K562 (cell line): ENCODE measurements around the gene SYT7. TPM values are rescaled to one million over a fixed set of nuclear protein-coding genes. Genes with fewer than 3 reads are reported as not detected.

Experiments used
- ATAC-seq: fragments of 200-7000 bp; cut with Tn5 transposase; 3 replicates; pipeline ENCODE4 v1.9.1; 2020; ENCODE audit warnings: moderate library complexity
- BruUV-seq: library from RNA; stranded (reverse); fragments of 400-500 nt; replicated peaks from 2 replicates; lab custom pipeline; 2021; lab: Mats Ljungman, UMichigan
- CTCF ChIA-PET: fragments of 300-600 bp; formaldehyde crosslinking; extraction: SDS; loops from one replicate; lab custom pipeline; 2021; ENCODE audit warnings: low intra/inter-chr PET ratio; lab: Yijun Ruan, JAX
- POLR2A ChIA-PET: fragments of 300-600, 350-650 bp; sonication (Branson Sonifier 250); formaldehyde crosslinking; extraction: SDS; loops from one replicate; lab custom pipeline; 2021; ENCODE audit warnings: antibody characterized with exemption, inconsistent platforms; lab: Yijun Ruan, JAX
- DNase-seq, 4 experiments: peaks; one replicate each; pipeline versions ENCODE4 v3.0.0 to v3.0.0-alpha.2; 2011 to 2018; ENCODE audit warnings: low spot score in 3 of 4, mixed read lengths in 3 of 4; ENCODE audit errors: extremely low read depth in 1 of 4
- FAIRE-seq: peaks from 2 replicates; lab custom pipeline; 2011; peaks lifted over from hg19 to GRCh38; lab: Jason Lieb, UNC
- H2AFZ ChIP-seq: 2 replicates; pipeline ENCODE4 v1.6.0; 2011; ENCODE audit warnings: low read depth, low read length, control low read depth, inconsistent platforms
- H3K27ac ChIP-seq: fragments of 200-600 bp; 3 replicates; pipeline ENCODE4 v1.8.0; 2011; ENCODE audit warnings: low read depth, mild to moderate bottlenecking, control low read depth, inconsistent platforms, low read length, moderate library complexity, mixed read lengths; ENCODE audit errors: extremely low read depth
- H3K27me3 ChIP-seq, 2 experiments: fragments of 300-600 bp in 1 of 2; 2 replicates in 1 of 2; 3 replicates in 1 of 2; pipeline versions ENCODE4 v1.6.0 to v1.8.0; 2011; ENCODE audit warnings: inconsistent platforms in 2 of 2, low read length in 2 of 2, mild to moderate bottlenecking in 1 of 2, mixed read lengths in 1 of 2, moderate library complexity in 1 of 2; ENCODE audit not compliant: control insufficient read depth in 2 of 2, insufficient read depth in 2 of 2
- H3K36me3 ChIP-seq: fragments of 300-600 bp; 3 replicates; pipeline ENCODE4 v1.8.0; 2011; ENCODE audit warnings: mild to moderate bottlenecking, low read length, inconsistent platforms; ENCODE audit not compliant: control insufficient read depth, insufficient read depth
- H3K4me1 ChIP-seq, 2 experiments: fragments of 200-600 bp in 1 of 2; replicated peaks in 1 of 2; 2 replicates in 1 of 2; 3 replicates in 1 of 2; pipeline versions ENCODE4 v1.5.1 to v1.8.0; 2011; ENCODE audit warnings: inconsistent platforms in 2 of 2, low read length in 2 of 2, mild to moderate bottlenecking in 1 of 2, mixed read lengths in 1 of 2, moderate library complexity in 1 of 2; ENCODE audit not compliant: control insufficient read depth in 2 of 2, insufficient read depth in 2 of 2
- H3K4me2 ChIP-seq: 2 replicates; pipeline ENCODE4 v1.6.1; 2011; ENCODE audit warnings: low read length, control low read depth, inconsistent platforms, mixed read lengths; ENCODE audit not compliant: insufficient read depth
- H3K4me3 ChIP-seq: fragments of 200-600 bp; sonication (generic), shearing (Covaris generic); 2 replicates; pipeline ENCODE4 v1.5.1; 2016; ENCODE audit warnings: control low read depth, inconsistent platforms
- H3K79me2 ChIP-seq: fragments of 200-600 bp; 3 replicates; pipeline ENCODE4 v1.8.0; 2011; ENCODE audit warnings: low read length, inconsistent platforms; ENCODE audit not compliant: control insufficient read depth, insufficient read depth
- H3K9ac ChIP-seq, 2 experiments: 2 replicates each; pipeline versions ENCODE4 v1.6.0 to v1.6.1; 2011; ENCODE audit warnings: low read depth in 2 of 2, low read length in 2 of 2, control low read depth in 1 of 2, inconsistent platforms in 1 of 2, mild to moderate bottlenecking in 1 of 2, mixed read lengths in 1 of 2; ENCODE audit not compliant: insufficient read depth in 1 of 2
- H3K9me1 ChIP-seq: one replicate; pipeline ENCODE4 v1.6.0; 2011; ENCODE audit warnings: inconsistent platforms, mild to moderate bottlenecking, low read length, moderate library complexity; ENCODE audit not compliant: control insufficient read depth, insufficient read depth
- H3K9me3 ChIP-seq: replicated peaks from 2 replicates; pipeline ENCODE4 v1.5.1; 2011; ENCODE audit warnings: low read depth, low read length, inconsistent platforms; ENCODE audit not compliant: control insufficient read depth, insufficient read depth
- H4K20me1 ChIP-seq: replicated peaks from 2 replicates; pipeline ENCODE4 v1.6.1; 2011; ENCODE audit warnings: low read length, inconsistent platforms, mixed read lengths; ENCODE audit not compliant: control insufficient read depth, insufficient read depth
- FUS ChIP-seq: fragments of 200-400 bp; formaldehyde crosslinking; optimal IDR thresholded peaks from 2 replicates; pipeline ENCODE3; 2017; ENCODE audit warnings: low read depth, low read length
- HDAC8 ChIP-seq: fragments of 450-650 bp; IDR thresholded peaks from 2 replicates; pipeline ENCODE4 v1.6.1; 2016; ENCODE audit warnings: mild to moderate bottlenecking, missing genetic modification characterization, moderate library complexity, missing compliant biosample characterization
- SRSF1 ChIP-seq: fragments of 200-400 bp; formaldehyde crosslinking; IDR thresholded peaks from 2 replicates; pipeline ENCODE4 v1.6.1; 2017; ENCODE audit warnings: mild to moderate bottlenecking, low read depth, low read length, moderate library complexity
- ZNF217 ChIP-seq: sonication (generic); formaldehyde crosslinking; IDR thresholded peaks from 2 replicates; pipeline ENCODE4 v1.8.0; 2022; ENCODE audit warnings: mild to moderate bottlenecking, missing genetic modification reagents
- WGBS: fragments of 100-300 bp; shearing (Covaris generic); methylation state at CpG from one replicate; pipeline ENCODE4 v1.1.6; 2016; ENCODE audit warnings: low coverage, mixed read lengths; ENCODE audit not compliant: insufficient coverage; ENCODE audit errors: missing lambda C conversion rate; 5-methylcytosine and 5-hydroxymethylcytosine counted together
- in situ Hi-C: fragments of 300-500 bp; cut with MboI; formaldehyde crosslinking; loops from 4 replicates; pipeline ENCODE4 v1.15.0; 2018; ENCODE audit warnings: inconsistent platforms, mixed read lengths
- intact Hi-C: fragments of 100-400 bp; cut with micrococcal nuclease; formaldehyde crosslinking; loops from 2 replicates; pipeline ENCODE4 v1.14.2; 2022
- polyA plus RNA-seq, 8 experiments: library from polyadenylated mRNA; depleted of rRNA in 4 of 8; stranded (reverse) in 5 of 8; unstranded in 3 of 8; fragments of >200 nt; fragmentation: Nextera tagmentation in 2 of 8; fragmentation: Illumina TruSeq in 1 of 8; extraction: Ambion mirVana in 2 of 8; extraction: Trizol in 1 of 8; gene quantifications; 2 replicates each; pipeline versions ENCODE4 v1.2.1 to v1.2.3, GENCODE V29; 2011 to 2014; ENCODE audit warnings: inconsistent platforms in 1 of 8, missing spikeins in 1 of 8
- total RNA-seq, 7 experiments: library from RNA; depleted of rRNA in 6 of 7; stranded (reverse); fragments of >200 nt in 6 of 7; fragmentation: Illumina TruSeq in 2 of 7; extraction: Trizol in 2 of 7; gene quantifications; 2 replicates each; pipeline versions ENCODE4 v1.2.1 to v1.2.3, GENCODE V29; 2011 to 2021; ENCODE audit warnings: low replicate concordance in 1 of 7
- TF ChIP-seq, protein P1 (sequence below): sonication (generic); formaldehyde crosslinking; IDR thresholded peaks from 2 replicates; pipeline ENCODE4 v1.8.1; 2023; ENCODE audit warnings: mild to moderate bottlenecking, missing genetic modification reagents

Gene SYT7
- total and polyA plus RNA-seq, 9 of the 15 experiments (the other 6 are each of a cell fraction or from before 2014, with no cell fraction given), result 0.01 to 0.51 (median 0.16) TPM; not detected in 1

DNA sequence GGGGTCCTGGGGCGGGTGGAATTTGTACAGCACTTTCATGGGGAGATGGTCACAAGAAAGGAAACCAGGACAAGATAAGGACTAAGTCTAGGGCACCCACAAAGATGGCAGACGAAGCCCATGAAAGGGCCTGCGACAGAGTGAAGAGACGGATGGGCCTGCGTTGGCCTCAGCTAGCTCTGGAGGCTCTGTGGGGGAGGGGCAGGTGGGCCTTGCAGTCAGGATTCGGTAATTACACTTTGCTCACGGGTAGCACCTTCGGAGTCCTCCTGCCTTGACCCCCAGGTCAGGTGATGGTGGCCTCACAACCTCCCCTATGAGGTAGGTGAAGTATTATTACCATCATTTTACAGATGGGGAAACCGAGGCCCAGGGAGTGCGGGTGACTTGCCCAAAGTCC lies 65.2 kb downstream of the SYT7 start:
- no peaks in the 10 kb centered on the region; the same call in 1 of the 2 replicates for H3K9me3 ChIP-seq
- no peak overlapping the region for H3K4me2 ChIP-seq
- peaks cover 19 to 54% of the 10 kb centered on the region in 2 experiments; a peak in 4 of 5 replicates for H3K27me3 ChIP-seq
- H3K4me3 ChIP-seq, result no peak overlapping the region
- H3K4me1 ChIP-seq, result peaks cover 0 to 14% of the 10 kb centered on the region in 2 experiments; a peak in 4 of 5 replicates
- TF ChIP-seq, protein P1, sequence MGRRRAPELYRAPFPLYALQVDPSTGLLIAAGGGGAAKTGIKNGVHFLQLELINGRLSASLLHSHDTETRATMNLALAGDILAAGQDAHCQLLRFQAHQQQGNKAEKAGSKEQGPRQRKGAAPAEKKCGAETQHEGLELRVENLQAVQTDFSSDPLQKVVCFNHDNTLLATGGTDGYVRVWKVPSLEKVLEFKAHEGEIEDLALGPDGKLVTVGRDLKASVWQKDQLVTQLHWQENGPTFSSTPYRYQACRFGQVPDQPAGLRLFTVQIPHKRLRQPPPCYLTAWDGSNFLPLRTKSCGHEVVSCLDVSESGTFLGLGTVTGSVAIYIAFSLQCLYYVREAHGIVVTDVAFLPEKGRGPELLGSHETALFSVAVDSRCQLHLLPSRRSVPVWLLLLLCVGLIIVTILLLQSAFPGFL (CRISPR knock-in tag), result no peak
- TF ChIP-seq SRSF1 (no peak), ZNF217 (CRISPR knock-in tag) (no peak), HDAC8 (tag) (no peak), FUS (no peak)
- in situ Hi-C loops, result no loop called here
- CTCF ChIA-PET, result interaction anchor here (2.0 to 2.5 kb wide), 2 partner anchors 38 to 70 kb away, joined by 14 to 23 read pairs; no protein-coding TSS in a partner anchor
- no peak for ATAC-seq
- WGBS, result 27% methylated on average over 9 of the region's 10 CpGs
- no peak for FAIRE-seq
- intact Hi-C loops, result no loop called here
- peaks cover 5% of the 10 kb centered on the region; the same call in 1 of the 2 replicates for H4K20me1 ChIP-seq
- no peak overlapping the region for H3K27ac ChIP-seq
- POLR2A ChIA-PET, result interaction anchor here (1.0 to 1.8 kb wide), 2 partner anchors 11 to 114 kb away, joined by 3 to 8 read pairs; no protein-coding TSS in a partner anchor
- H3K36me3 ChIP-seq, result no peaks in the 10 kb centered on the region
- H3K9me1 ChIP-seq, result no peaks in the 10 kb centered on the region
- H3K9ac ChIP-seq, result no peak overlapping the region; a peak in 1 of 4 replicates
- H3K79me2 ChIP-seq, result no peaks in the 10 kb centered on the region
- no peak for DNase-seq
- no TSS peak for BruUV-seq
- no peak overlapping the region for H2AFZ ChIP-seq
